Activated CD4-positive, alpha-beta T cell treated with anti-CD3 and anti-CD28 coated beads, Interleukin-2, amount 50 U/mL, for 1 hour (primary cell): ENCODE results near the gene CLCN1.
"Not testable (repeated sequence)": the region's sequence is repeated elsewhere in the genome, so short reads cannot be mapped to it uniquely, and the experiment has no call there.

ENCODE experiments used
- DNase-seq: peaks from one replicate; pipeline ENCODE4 v3.0.0-alpha.2; 2020

Gene CLCN1

GRCh38 chr7:143388051-143388450, 72.1 kb downstream of the CLCN1 start:
- DNase-seq: no peak

GRCh38 chr7:143388491-143389101, 72.7 kb downstream of the CLCN1 start:
- DNase-seq: no peak

- DNase-seq: no peak
Observed at GRCh38 chr7:143389316-143390103, 73.6 kb downstream of the CLCN1 start.

- DNase-seq: no peak
Observed at GRCh38 chr7:143390104-143390772, 74.3 kb downstream of the CLCN1 start.

GRCh38 chr7:143390773-143391317, 74.9 kb downstream of the CLCN1 start:
- no peak for DNase-seq

- DNase-seq: no peak
Observed at GRCh38 chr7:143391462-143392404, 75.8 kb downstream of the CLCN1 start.

- not testable (repeated sequence) for DNase-seq
Observed at GRCh38 chr7:143392427-143392826, 76.5 kb downstream of the CLCN1 start.

GRCh38 chr7:143392875-143393266, 77.0 kb downstream of the CLCN1 start:
- no peak for DNase-seq

- DNase-seq: no peak
Observed at GRCh38 chr7:143393267-143394041, 77.5 kb downstream of the CLCN1 start.

- no peak for DNase-seq
Observed at GRCh38 chr7:143394068-143394467, 78.2 kb downstream of the CLCN1 start.

- no peak for DNase-seq
Observed at GRCh38 chr7:143394777-143395176, 78.9 kb downstream of the CLCN1 start.

- no peak for DNase-seq
Observed at GRCh38 chr7:143395187-143396149, 79.6 kb downstream of the CLCN1 start.

- DNase-seq: no peak
Observed at GRCh38 chr7:143396182-143396581, 80.3 kb downstream of the CLCN1 start.

- DNase-seq: no peak
Observed at GRCh38 chr7:143396625-143397556, 81.0 kb downstream of the CLCN1 start.

- DNase-seq: no peak
Observed at GRCh38 chr7:143397710-143398530, 82.0 kb downstream of the CLCN1 start.

GRCh38 chr7:143398616-143399015, 82.7 kb downstream of the CLCN1 start:
- no peak for DNase-seq

GRCh38 chr7:143399151-143399550, 83.2 kb downstream of the CLCN1 start:
- no peak for DNase-seq

- no peak for DNase-seq
Observed at GRCh38 chr7:143399642-143400041, 83.7 kb downstream of the CLCN1 start.
